ENCODE measurements around the gene STIP1. TPM values are rescaled to one million over a fixed set of nuclear protein-coding genes. Genes with fewer than 3 reads are reported as not detected.

Gene STIP1
- total and polyA plus RNA-seq, 2 donors (not counting 1 experiment from before 2014, with no cell fraction given): 98.8 to 147 TPM

DNA sequence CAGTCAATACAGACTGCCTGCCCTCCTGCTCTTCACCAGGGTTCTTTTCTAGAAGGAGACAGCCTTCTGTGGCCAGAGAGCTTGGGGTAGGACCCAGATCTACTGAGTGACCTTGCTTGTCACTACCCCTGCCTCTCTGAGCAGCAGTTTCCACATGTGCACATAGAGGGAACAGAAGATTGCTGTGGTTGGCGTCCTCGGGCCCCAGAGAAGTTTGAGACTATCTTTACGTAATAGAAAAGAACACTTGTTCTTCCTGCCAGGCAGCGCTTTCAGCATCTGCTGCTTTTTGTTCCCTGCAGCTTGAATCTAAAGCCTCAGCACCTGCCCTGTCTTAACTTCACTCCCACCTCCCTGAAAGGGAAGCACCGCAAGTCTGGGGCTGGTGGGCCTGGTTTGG lies 53.0 kb downstream of the STIP1 start:
- no peaks in the 10 kb centered on the region for H3K9me3 ChIP-seq (ENCODE audit: control insufficient read depth, insufficient read depth, low read depth, low read length)
- no peak overlapping the region for H3K4me2 ChIP-seq (ENCODE audit: extremely low read depth, insufficient read depth, low read length)
- peaks cover 15% of the 10 kb centered on the region for H3K4me1 ChIP-seq (ENCODE audit: control insufficient read depth, extremely low read depth, insufficient read depth, low read length)
- H2AFZ ChIP-seq (ENCODE audit: low read length): no peak overlapping the region
- no peak overlapping the region for H3K27ac ChIP-seq (ENCODE audit: insufficient read depth, low read length)
- H3K4me3 ChIP-seq (replicated peaks in 1 of 4; ENCODE audit: control extremely low read depth in 1 of 4, insufficient read depth in 1 of 4, low read depth in 3 of 4, low read length in 4 of 4): no peak overlapping the region
- H4K20me1 ChIP-seq (ENCODE audit: control insufficient read depth, extremely low read depth, insufficient read depth, low read length): no peaks in the 10 kb centered on the region
- H3K9ac ChIP-seq (ENCODE audit: insufficient read depth, low read length): no peak overlapping the region
- H3K79me2 ChIP-seq (ENCODE audit: control insufficient read depth, insufficient read depth, low read length): peaks cover 23% of the 10 kb centered on the region
- H3K36me3 ChIP-seq (ENCODE audit: control insufficient read depth, insufficient read depth, low read length): peaks cover 16% of the 10 kb centered on the region
- TF ChIP-seq, protein P1, sequence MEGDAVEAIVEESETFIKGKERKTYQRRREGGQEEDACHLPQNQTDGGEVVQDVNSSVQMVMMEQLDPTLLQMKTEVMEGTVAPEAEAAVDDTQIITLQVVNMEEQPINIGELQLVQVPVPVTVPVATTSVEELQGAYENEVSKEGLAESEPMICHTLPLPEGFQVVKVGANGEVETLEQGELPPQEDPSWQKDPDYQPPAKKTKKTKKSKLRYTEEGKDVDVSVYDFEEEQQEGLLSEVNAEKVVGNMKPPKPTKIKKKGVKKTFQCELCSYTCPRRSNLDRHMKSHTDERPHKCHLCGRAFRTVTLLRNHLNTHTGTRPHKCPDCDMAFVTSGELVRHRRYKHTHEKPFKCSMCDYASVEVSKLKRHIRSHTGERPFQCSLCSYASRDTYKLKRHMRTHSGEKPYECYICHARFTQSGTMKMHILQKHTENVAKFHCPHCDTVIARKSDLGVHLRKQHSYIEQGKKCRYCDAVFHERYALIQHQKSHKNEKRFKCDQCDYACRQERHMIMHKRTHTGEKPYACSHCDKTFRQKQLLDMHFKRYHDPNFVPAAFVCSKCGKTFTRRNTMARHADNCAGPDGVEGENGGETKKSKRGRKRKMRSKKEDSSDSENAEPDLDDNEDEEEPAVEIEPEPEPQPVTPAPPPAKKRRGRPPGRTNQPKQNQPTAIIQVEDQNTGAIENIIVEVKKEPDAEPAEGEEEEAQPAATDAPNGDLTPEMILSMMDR (conservative IDR thresholded peaks at IDR 0.05 in 1 of 2, IDR thresholded peaks at IDR 0.05 in 1 of 2; ENCODE audit: low read depth in 1 of 2, low read length in 2 of 2): no peak
- TF ChIP-seq EZH2 (IDR thresholded peaks at IDR 0.05; ENCODE audit: low read length, missing control alignments): no peak
- H3K27me3 ChIP-seq (ENCODE audit: control insufficient read depth, insufficient read depth, low read length): no peaks in the 10 kb centered on the region
- DNase-seq (ENCODE audit: low read depth in 2 of 2): no peak

- Histone ChIP-seq H3K4me1 (ENCODE audit: control insufficient read depth, extremely low read depth, insufficient read depth, low read length) (peaks cover 18% of the 10 kb centered on the region), H3K9me3 (ENCODE audit: control insufficient read depth, insufficient read depth, low read depth, low read length) (no peaks in the 10 kb centered on the region), H3K27ac (ENCODE audit: insufficient read depth, low read length) (peak overlapping the region; percentile 96), H3K27me3 (ENCODE audit: control insufficient read depth, insufficient read depth, low read length) (no peaks in the 10 kb centered on the region), H3K36me3 (ENCODE audit: control insufficient read depth, insufficient read depth, low read length) (peaks cover 17% of the 10 kb centered on the region), H2AFZ (ENCODE audit: low read length) (no peak overlapping the region), H3K4me3 (replicated peaks in 1 of 4; ENCODE audit: control extremely low read depth in 1 of 4, insufficient read depth in 1 of 4, low read depth in 3 of 4, low read length in 4 of 4) (peak overlapping the region in 3 of 4 experiments; percentile 61 to 81 (median 72)), H3K9ac (ENCODE audit: insufficient read depth, low read length) (no peak overlapping the region), H4K20me1 (ENCODE audit: control insufficient read depth, extremely low read depth, insufficient read depth, low read length) (no peaks in the 10 kb centered on the region), H3K4me2 (ENCODE audit: extremely low read depth, insufficient read depth, low read length) (peak overlapping the region; percentile 89), H3K79me2 (ENCODE audit: control insufficient read depth, insufficient read depth, low read length) (peaks cover 31% of the 10 kb centered on the region)
- DNase-seq (ENCODE audit: low read depth in 2 of 2): no peak
- TF ChIP-seq, protein P1 (conservative IDR thresholded peaks at IDR 0.05 in 1 of 2, IDR thresholded peaks at IDR 0.05 in 1 of 2; ENCODE audit: low read depth in 1 of 2, low read length in 2 of 2): no peak
- no peak for TF ChIP-seq EZH2 (IDR thresholded peaks at IDR 0.05; ENCODE audit: low read length, missing control alignments)
Measured at GRCh38 chr11:64239662-64240434, 53.9 kb downstream of the STIP1 start.

DNA sequence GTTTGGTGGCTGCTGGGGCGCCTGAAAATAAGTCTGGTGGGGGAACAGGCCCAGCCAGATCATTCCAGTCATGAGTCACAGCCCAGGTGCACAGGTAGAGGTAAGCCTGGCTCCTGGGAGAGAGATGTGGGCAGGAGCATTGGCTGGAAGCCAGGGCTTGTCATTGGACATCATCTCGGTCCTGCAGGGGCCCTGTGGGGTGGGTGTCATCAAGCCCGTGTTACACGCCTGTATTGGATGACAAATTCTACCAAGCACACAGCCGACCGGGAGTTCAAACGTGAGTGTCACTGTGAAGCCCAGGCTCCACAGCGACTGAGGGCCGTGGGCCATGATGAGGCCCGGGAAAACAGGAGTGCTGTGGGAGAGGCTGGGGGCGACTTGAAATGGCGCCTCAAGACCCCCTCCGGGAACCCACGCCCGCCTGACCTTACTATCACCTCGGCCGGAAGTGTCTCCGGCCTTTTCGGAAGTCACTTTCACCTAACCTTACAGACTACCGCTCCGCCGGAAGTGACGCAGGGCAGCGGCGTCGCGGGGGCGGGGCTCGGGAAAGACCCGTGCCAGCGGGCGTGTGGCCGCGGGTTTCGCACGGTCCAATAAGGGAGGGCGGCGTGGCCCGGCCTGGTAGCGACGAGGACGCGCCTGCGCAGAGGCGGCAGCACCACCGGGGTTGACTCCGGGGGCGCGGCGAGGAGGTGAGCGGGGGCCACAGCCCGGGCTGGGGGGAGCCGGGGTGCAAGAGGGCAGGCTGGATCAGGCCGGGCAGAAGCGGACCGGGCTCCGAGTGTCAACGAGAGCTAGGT lies 54.7 kb downstream of the STIP1 start, which contains the start of gene FKBP2:
TSS of gene FKBP2 (plus strand) at position 661 of the 806 bp plus-strand sequence. CDS start 1,293 bp downstream, outside the sequence.
- Histone ChIP-seq H2AFZ (ENCODE audit: low read length) (peak within 1 kb of the TSS; percentile 11), H3K4me2 (ENCODE audit: extremely low read depth, insufficient read depth, low read length) (peak within 1 kb of the TSS; percentile 89), H3K4me3 (replicated peaks in 1 of 4; ENCODE audit: control extremely low read depth in 1 of 4, insufficient read depth in 1 of 4, low read depth in 3 of 4, low read length in 4 of 4) (peak within 1 kb of the TSS; percentile 72 to 92 (median 84)), H3K27ac (ENCODE audit: insufficient read depth, low read length) (peak within 1 kb of the TSS; percentile 96), H3K27me3 (ENCODE audit: control insufficient read depth, insufficient read depth, low read length) (no peaks in the 10 kb centered on the region), H3K79me2 (ENCODE audit: control insufficient read depth, insufficient read depth, low read length) (peaks cover 33% of the 10 kb centered on the region), H3K36me3 (ENCODE audit: control insufficient read depth, insufficient read depth, low read length) (peaks cover 17% of the 10 kb centered on the region), H3K9me3 (ENCODE audit: control insufficient read depth, insufficient read depth, low read depth, low read length) (no peaks in the 10 kb centered on the region), H3K9ac (ENCODE audit: insufficient read depth, low read length) (peak within 1 kb of the TSS; percentile 94), H3K4me1 (ENCODE audit: control insufficient read depth, extremely low read depth, insufficient read depth, low read length) (peaks cover 20% of the 10 kb centered on the region), H4K20me1 (ENCODE audit: control insufficient read depth, extremely low read depth, insufficient read depth, low read length) (no peaks in the 10 kb centered on the region)
- TF ChIP-seq EZH2 (IDR thresholded peaks at IDR 0.05; ENCODE audit: low read length, missing control alignments): no peak
- TF ChIP-seq, protein P1 (conservative IDR thresholded peaks at IDR 0.05 in 1 of 2, IDR thresholded peaks at IDR 0.05 in 1 of 2; ENCODE audit: low read depth in 1 of 2, low read length in 2 of 2): no peak
- DNase-seq (ENCODE audit: low read depth in 2 of 2): peak; percentile 94 to 97
